Measurements from ENCODE around the gene TAS1R1. TPM values are rescaled to one million over a fixed set of nuclear protein-coding genes. Genes with fewer than 3 reads are reported as not detected.
"Not testable (repeated sequence)": the region's sequence is repeated elsewhere in the genome, so short reads cannot be mapped to it uniquely, and the experiment has no call there.

The TAS1R1 gene
- polyA plus RNA-seq, 1 donor from 2014 or later: not detected

GRCh38 chr1:6557597-6557996, 2.5 kb downstream of the TAS1R1 start:
- Histone ChIP-seq H3K9me2 (ENCODE audit: insufficient read depth, low read length) (no peaks in the 10 kb centered on the region), H3K27me3 (ENCODE audit: insufficient read depth, low read depth, low read length) (no peaks in the 10 kb centered on the region), H3K9me3 (ENCODE audit: low read length) (no peaks in the 10 kb centered on the region), H3K4me2 (ENCODE audit: low read length) (no peak overlapping the region), H3F3A (ENCODE audit: insufficient read depth, low read length, poor library complexity, severe bottlenecking) (no peaks in the 10 kb centered on the region), H4K20me1 (ENCODE audit: insufficient read depth) (no peaks in the 10 kb centered on the region), H3K9ac (ENCODE audit: low read length) (no peak overlapping the region), H3K36me3 (ENCODE audit: insufficient read depth, low read length) (no peaks in the 10 kb centered on the region), H3K4me3 (ENCODE audit: low read length) (no peak overlapping the region), H3K27ac (ENCODE audit: low read length) (no peak overlapping the region), H2AFZ (ENCODE audit: low read depth, low read length) (no peak overlapping the region), H3K79me2 (replicated peaks; ENCODE audit: insufficient read depth, low read length) (peaks cover 15% of the 10 kb centered on the region)
- no peak for TF ChIP-seq POLR2AphosphoS5 (IDR thresholded peaks at IDR 0.05)
- TF ChIP-seq RAD21 (conservative IDR thresholded peaks at IDR 0.05): no peak
- no peak for TF ChIP-seq CTCF (IDR thresholded peaks at IDR 0.05; ENCODE audit: poor library complexity, severe bottlenecking)
- no peak for TF ChIP-seq EZH2 (IDR thresholded peaks at IDR 0.05; ENCODE audit: borderline replicate concordance, insufficient read depth, low read length, poor library complexity, severe bottlenecking)

GRCh38 chr1:6559161-6559560, 4.1 kb downstream of the TAS1R1 start:
- not testable (repeated sequence) for H3K27ac ChIP-seq (ENCODE audit: low read length)

DNA sequence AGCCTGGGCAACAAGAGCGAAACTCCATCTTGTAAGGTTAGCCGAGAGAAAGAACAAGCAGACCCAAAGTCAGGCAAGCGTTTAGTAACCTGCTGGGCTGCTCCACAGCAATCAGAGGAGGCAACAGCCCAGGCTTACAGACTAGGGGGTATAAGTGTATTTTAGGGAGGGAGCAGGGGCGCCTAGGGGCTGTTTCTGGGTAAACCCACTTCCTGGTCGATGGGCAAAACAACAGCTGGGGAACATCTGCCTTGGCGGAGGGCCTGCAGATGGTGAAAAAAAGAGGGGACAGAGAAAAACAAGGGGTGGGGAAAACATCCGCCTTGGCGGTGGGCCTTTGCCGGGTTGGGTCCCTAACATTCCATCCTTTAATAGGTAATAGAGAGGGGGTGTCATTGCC, 5.2 kb downstream of the TAS1R1 start:
- H3K4me3 ChIP-seq (ENCODE audit: low read length): no peak overlapping the region
- no peak overlapping the region for H3K9ac ChIP-seq (ENCODE audit: low read length)
- H3K9me3 ChIP-seq (ENCODE audit: low read length): no peaks in the 10 kb centered on the region
- no peak overlapping the region for H3K27ac ChIP-seq (ENCODE audit: low read length)
- no peaks in the 10 kb centered on the region for H4K20me1 ChIP-seq (ENCODE audit: insufficient read depth)
- H3K36me3 ChIP-seq (ENCODE audit: insufficient read depth, low read length): no peaks in the 10 kb centered on the region
- H3K79me2 ChIP-seq (replicated peaks; ENCODE audit: insufficient read depth, low read length): no peaks in the 10 kb centered on the region
- H3K4me2 ChIP-seq (ENCODE audit: low read length): no peak overlapping the region
- H2AFZ ChIP-seq (ENCODE audit: low read depth, low read length): no peak overlapping the region
- TF ChIP-seq CTCF (IDR thresholded peaks at IDR 0.05; ENCODE audit: poor library complexity, severe bottlenecking): no peak
- no peak for TF ChIP-seq MXI1 (conservative IDR thresholded peaks at IDR 0.05; ENCODE audit: poor library complexity, severe bottlenecking)
- TF ChIP-seq TAF1 (IDR thresholded peaks at IDR 0.05; ENCODE audit: low read depth): no peak
- TF ChIP-seq REST (IDR thresholded peaks at IDR 0.05; ENCODE audit: borderline replicate concordance): no peak
- no peak for TF ChIP-seq SMC3 (conservative IDR thresholded peaks at IDR 0.05; ENCODE audit: poor library complexity)
- no peaks in the 10 kb centered on the region for H3K27me3 ChIP-seq (ENCODE audit: insufficient read depth, low read depth, low read length)
- no peaks in the 10 kb centered on the region for H3K9me2 ChIP-seq (ENCODE audit: insufficient read depth, low read length)
- no peaks in the 10 kb centered on the region for H3F3A ChIP-seq (ENCODE audit: insufficient read depth, low read length, poor library complexity, severe bottlenecking)

More at GRCh38 chr1:6559161-6559560, 4.1 kb downstream of the TAS1R1 start:
- H3K9ac ChIP-seq (ENCODE audit: low read length); H3K9me2 ChIP-seq (ENCODE audit: insufficient read depth, low read length); H3K4me2 ChIP-seq (ENCODE audit: low read length); H3K79me2 ChIP-seq (replicated peaks; ENCODE audit: insufficient read depth, low read length); H3K36me3 ChIP-seq (ENCODE audit: insufficient read depth, low read length); H3K27me3 ChIP-seq (ENCODE audit: insufficient read depth, low read depth, low read length); H2AFZ ChIP-seq (ENCODE audit: low read depth, low read length); H3F3A ChIP-seq (ENCODE audit: insufficient read depth, low read length, poor library complexity, severe bottlenecking); H4K20me1 ChIP-seq (ENCODE audit: insufficient read depth); H3K4me3 ChIP-seq (ENCODE audit: low read length); H3K9me3 ChIP-seq (ENCODE audit: low read length): not testable (repeated sequence)

Data from neural cell (in vitro differentiated cells).